HG03378 (cell line): ENCODE measurements around the gene DLK1.

Experiments used
- ATAC-seq: cut with Tn5 transposase; IDR thresholded peaks from one replicate; pipeline ENCODE4 v1.9.1; 2021; ENCODE audit warnings: mild to moderate bottlenecking, moderate library complexity; ENCODE audit not compliant: unreplicated experiment

Gene DLK1

GRCh38 chr14:100726550-100727085 is at the start of gene DLK1:
Gene DLK1 (plus strand): TSS chr14:100726892. CDS start chr14:100727069, 177 bp downstream.
- ATAC-seq: no peak

DNA sequence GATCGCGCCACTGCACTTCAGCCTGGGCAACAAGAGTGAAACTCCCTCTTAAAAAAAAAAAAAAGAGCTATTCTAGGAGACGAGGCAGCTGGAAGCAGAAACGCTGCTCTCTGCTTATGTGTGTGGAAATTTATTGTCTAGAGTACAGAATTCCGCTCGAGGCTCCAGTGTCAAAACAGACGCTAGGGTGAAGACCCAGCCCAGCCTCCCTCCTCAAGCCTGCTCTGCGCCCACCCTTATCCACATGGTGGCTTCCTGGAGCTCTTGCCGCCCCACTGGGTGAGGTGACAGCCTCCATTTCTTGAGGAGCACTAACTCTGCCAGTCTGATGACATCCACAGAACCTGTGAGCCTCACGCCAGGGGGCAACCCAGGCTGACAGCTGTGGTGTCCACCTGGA is 49.5 kb upstream of the DLK1 start:
- no peak for ATAC-seq

DNA sequence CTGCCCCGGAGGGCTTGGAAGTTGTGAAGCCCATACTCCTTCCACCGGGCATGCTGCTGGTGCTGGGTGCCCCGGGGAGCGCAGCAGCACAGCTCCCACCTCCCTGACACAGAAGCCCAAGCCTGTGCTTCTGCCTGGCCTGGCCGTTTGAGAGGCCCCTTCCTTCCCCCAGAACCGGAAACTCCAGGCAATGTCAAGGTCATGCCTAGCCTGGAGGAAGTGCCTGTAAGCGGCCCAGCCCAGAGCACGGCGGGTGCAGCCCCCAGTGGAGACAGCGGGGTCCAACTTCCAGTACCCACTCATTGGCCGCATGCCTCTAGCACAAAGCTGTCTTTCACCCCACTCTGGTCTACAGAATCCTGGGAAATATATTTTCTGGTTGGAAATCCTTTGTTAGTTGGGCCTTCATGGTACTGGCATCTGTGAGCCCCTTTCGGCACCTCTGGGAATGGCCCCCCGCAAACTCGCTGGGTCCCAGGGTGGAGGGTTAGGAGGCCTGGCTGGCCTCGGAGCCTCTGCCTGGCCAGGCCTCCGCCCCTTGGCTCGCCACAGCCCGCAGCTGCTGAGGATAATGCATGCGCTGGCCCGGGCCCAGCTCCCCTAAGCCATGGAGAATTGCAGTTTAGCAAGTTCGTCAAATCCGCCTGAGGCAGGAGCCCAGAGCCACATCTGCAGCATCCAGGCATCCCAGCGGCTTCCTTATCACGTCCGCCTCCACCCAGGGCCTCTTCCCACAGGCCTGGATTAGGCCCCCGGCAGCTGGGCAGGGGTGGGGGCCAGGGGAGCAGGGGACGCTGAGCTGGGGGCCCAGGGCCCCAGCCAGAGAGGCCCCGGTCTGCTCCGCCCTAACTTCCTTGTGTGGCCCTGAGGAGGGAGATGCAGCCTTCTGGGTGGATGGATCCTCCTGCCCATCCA is 48.9 kb upstream of the DLK1 start:
- ATAC-seq: no peak

DNA sequence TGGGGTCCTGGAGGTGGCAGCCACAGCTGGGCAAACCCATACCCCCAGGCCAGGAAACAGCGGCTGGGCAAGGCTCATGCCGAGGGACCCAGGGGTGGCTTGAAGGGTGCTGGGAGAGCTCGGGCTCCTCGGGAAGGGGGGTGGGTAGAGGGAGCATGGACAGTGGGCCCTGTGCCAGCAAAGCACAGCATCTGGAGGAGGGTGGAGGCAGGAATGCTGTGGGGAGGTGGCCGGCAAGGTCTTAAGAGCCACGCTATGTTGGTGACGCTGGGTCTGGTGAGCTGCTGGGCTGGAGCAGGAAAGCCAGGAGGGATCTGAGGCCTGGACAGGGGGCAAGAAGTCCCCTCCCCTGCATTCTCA is 48.2 kb upstream of the DLK1 start:
- no peak for ATAC-seq

DNA sequence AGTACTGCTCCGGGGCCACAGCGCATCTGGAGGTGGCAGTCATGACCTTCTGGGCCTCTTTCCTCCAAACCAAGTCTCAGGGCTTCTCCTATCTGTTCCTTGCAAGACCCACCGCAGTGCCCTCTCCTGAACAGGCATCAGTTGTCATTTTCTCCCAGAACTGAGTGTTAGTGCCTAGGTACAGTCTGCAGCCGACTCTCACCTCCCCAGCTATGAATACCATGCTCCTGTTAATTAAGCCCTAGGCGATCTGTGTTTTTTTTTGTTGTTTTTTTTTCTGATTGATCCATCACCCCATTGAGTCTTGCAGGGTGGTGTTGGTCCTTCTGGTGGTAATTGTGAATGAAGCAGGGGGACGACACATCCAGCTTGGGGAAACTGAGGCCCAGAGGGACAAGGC is 47.5 kb upstream of the DLK1 start:
- no peak for ATAC-seq

DNA sequence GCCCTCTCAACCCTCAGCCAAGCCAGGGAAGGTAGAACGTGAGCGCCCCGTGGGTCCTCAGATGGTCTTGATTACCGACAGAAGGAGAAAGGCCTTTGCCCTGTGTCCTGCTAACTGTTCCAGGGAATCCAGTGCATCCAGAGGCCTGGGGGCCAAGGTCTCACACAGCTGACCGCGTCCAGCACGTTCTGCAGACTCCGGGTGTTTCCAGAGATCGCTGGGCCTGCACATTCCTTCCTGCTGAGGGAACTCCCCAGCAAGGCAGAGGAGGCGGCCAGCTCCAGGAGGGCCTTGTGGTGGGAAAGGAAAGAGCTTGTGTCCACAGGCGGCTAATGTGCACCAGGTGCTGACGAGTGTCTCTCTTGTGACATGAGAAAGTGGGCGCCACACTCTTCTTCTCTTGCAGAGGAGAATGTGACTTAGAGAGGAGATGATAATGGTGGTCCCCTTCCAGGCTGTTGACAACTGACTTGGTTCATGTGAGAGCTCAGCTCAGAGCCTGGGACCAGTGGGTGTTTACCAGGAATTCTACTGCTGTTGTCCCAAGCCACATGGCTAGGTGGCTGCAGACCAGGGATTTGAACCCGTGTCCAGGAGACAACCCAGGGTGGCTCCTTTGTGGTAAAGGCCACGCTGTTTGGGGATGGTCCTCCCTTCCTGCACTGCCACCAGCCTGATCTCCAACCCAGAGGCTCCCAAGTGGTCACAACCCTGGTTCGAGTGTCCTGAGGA is 46.8 kb upstream of the DLK1 start:
- ATAC-seq: no peak

DNA sequence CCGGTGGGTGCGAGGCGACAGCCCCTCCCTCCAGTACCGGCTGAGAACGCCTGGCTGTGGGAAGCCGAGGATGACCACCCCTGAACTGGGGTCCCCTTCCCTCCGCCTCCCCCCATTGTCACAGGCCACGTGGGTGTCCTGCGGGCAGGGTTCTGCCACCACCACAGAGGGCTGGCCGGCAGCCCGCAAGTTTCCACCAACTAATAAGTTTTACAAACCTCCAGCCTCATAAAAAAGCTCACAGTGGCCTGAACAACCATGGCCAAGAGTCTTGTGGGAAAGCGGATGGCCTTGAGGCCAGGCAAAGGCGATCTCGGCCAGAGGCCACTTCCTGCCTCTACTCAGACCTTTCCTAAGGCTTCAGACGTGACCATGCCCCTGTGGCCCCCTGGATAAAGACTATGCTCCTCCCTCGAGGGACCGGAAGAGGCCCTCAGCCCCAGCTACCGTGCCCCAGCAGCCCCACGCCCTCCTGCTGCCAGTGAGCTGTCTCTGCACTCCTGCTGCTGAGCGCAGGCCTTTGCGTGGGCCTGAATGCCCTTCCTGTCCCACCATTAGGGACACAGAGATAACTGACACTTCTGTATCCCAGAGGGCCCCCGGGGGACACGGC is 46.1 kb upstream of the DLK1 start:
- no peak for ATAC-seq

DNA sequence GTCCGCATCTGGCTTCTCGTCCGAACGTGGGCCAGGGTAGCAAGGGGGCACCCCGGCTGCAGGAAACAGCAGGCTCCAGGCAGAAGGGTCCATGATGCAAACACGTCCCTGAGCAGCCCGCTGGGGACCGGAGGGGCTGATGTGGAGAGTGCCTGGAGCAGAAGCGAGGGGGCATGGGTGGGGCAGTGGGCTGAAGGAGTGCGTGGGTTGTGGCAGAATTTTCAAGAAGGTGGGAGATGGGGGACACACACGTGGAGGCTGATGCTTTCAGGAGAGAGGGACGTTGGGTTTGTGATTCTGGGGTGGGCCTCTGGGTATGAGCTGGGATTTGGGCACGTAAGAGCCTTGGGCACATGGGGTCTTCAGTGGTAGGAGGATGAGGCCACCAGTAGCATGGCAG is 45.6 kb upstream of the DLK1 start:
- no peak for ATAC-seq

DNA sequence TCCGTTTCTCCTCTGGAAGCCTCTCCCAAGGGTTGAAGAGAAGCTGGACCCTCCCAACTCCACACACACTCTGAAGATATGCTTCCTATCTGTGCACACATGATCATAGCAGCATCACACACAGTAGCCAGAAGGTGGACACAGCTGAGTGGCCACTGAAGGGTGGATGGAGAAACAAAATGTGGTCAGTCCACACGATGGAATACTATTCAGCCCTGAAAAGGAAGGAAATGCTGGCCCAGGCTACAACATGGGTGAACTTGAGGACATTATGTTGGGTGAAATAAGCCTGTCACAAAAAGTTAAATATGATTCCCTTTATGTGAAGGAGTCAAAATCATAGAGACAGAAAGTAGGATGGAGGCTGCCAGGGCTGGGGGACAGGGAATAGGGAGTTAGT is 43.9 kb upstream of the DLK1 start:
- ATAC-seq: no peak

DNA sequence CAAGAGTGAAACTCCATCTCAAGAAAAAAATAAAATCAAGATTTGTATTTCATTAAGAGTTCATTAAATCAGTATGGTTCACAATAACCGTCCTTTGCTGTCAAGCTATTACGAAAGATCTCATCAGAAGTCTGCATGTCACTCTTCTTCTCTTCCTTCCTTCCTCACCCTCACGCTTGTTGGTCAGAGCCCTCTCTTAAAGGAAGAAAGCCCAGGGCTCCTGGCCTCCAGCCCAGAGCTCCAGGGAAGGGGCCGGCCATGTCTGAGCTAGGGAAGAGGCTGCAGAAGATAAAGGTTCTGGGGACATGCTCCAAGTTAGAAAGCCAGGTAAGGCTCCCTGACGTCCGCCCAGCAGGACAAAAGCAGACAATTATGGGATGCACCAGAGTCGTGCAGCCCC is 43.1 kb upstream of the DLK1 start:
- ATAC-seq: no peak

DNA sequence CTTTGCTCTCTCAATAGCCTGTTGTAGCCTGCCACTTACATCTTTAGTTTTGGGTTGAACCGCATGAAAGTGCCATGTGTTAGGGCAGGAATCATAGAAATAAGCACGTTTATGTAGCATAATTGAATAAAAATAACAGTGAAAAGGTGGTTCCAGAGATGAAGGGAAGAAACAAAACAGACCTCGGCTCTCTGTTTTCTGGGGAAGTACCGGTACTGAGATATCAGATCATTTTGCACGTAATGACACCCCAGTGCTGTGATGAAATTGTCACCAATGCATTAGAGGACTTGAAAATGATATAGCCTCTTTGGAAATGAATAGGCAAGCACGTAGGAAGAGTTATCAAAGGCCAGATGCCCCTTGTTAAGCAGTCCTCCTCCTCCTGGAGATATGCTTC is 42.5 kb upstream of the DLK1 start:
- ATAC-seq: no peak

GRCh38 chr14:100684961-100685360 is 41.7 kb upstream of the DLK1 start:
- no peak for ATAC-seq

- no peak for ATAC-seq
Observed at GRCh38 chr14:100686858-100687257, 39.8 kb upstream of the DLK1 start.

GRCh38 chr14:100687386-100687785 is 39.3 kb upstream of the DLK1 start:
- no peak for ATAC-seq

DNA sequence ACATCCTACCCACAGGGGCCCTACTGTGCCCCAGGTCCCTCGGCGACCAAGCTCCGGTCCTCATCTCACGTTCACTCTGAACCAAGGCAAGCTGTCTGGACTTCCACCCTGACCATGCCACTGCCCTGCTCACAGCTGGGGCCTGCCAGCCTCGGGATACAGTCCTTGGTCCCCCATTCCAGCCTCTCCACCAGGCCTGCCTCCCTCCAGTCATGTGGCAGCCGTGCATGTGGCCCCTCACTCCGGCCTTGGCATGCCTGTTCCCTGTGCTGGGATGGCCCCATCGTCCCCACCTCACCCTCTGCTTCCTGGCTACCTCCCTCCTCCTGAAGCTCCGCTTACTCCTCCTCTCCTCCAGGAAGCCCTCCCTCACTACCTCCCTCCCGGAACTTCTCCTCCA is 38.6 kb upstream of the DLK1 start:
- no peak for ATAC-seq

GRCh38 chr14:100688598-100689461 is 37.9 kb upstream of the DLK1 start:
- ATAC-seq: no peak

GRCh38 chr14:100690672-100691071 is 36.0 kb upstream of the DLK1 start:
- no peak for ATAC-seq

- no peak for ATAC-seq
Observed at GRCh38 chr14:100691395-100692056, 35.2 kb upstream of the DLK1 start.

- no peak for ATAC-seq
Observed at GRCh38 chr14:100692256-100692655, 34.4 kb upstream of the DLK1 start.
